AG10803 (cell line): ENCODE measurements around the gene ADPRM.

ENCODE experiments used
- DNase-seq: peaks from one replicate; pipeline ENCODE4 v3.0.0; 2010; ENCODE audit warnings: low read depth
- H3K4me3 ChIP-seq: 2 replicates; pipeline ENCODE4 v1.5.1; 2011; ENCODE audit warnings: mild to moderate bottlenecking, low read length, control low read depth
- CTCF ChIP-seq: conservative IDR thresholded peaks from 2 replicates; pipeline ENCODE4 v1.5.1; 2011; ENCODE audit warnings: mild to moderate bottlenecking, low read length, control low read depth, inconsistent platforms

The ADPRM gene

GRCh38 chr17:10755592-10756127, 58.3 kb downstream of the ADPRM start:
- no peak for TF ChIP-seq CTCF
- no peak for DNase-seq
- no peak overlapping the region for H3K4me3 ChIP-seq

GRCh38 chr17:10756185-10756584, 58.8 kb downstream of the ADPRM start:
- no peak for TF ChIP-seq CTCF
- DNase-seq: no peak
- H3K4me3 ChIP-seq: no peak overlapping the region

- TF ChIP-seq CTCF: no peak
- DNase-seq: no peak
- H3K4me3 ChIP-seq: no peak overlapping the region
These were observed 59.2 kb downstream of the ADPRM start for GRCh38 chr17:10756619-10757018.

- TF ChIP-seq CTCF: no peak
- no peak for DNase-seq
- H3K4me3 ChIP-seq: no peak overlapping the region
These were observed 59.7 kb downstream of the ADPRM start for GRCh38 chr17:10757067-10757466.

GRCh38 chr17:10757647-10758046, 60.3 kb downstream of the ADPRM start:
- DNase-seq: no peak
- no peak for TF ChIP-seq CTCF
- H3K4me3 ChIP-seq: no peak overlapping the region

- no peak overlapping the region for H3K4me3 ChIP-seq
- no peak for DNase-seq
- no peak for TF ChIP-seq CTCF
These were observed 60.7 kb downstream of the ADPRM start for GRCh38 chr17:10758062-10758461.
